Stimulated activated effector memory CD8-positive, alpha-beta T cell treated with anti-CD3 and anti-CD28 coated beads, Interleukin-12 subunit alpha, Interleukin-12 subunit beta, amount 100 ng/mL, for 72 hours (primary cell): ENCODE results near the gene VWA3B.
"Not testable (repeated sequence)": the region's sequence is repeated elsewhere in the genome, so short reads cannot be mapped to it uniquely, and the experiment has no call there.

Source experiments
- ATAC-seq: fragments of 150-1000 bp; cut with Tn5 transposase; 2 replicates; pipeline ENCODE4 v1.10.0; 2021
- DNase-seq, 2 donors: peaks; one replicate each; pipeline ENCODE4 v3.0.0; 2021 to 2022; ENCODE audit warnings: low spot score in 2 of 2
- H3K27ac Mint-ChIP-seq: one replicate; pipeline ENCODE4 v1.8.0; 2022; ENCODE audit warnings: mild to moderate bottlenecking, mixed read lengths
- H3K36me3 Mint-ChIP-seq: one replicate; pipeline ENCODE4 v1.8.0; 2022; ENCODE audit warnings: mild to moderate bottlenecking, mixed read lengths
- H3K4me1 Mint-ChIP-seq: one replicate; pipeline ENCODE4 v1.8.0; 2022; ENCODE audit warnings: mixed read lengths
- H3K4me3 Mint-ChIP-seq: one replicate; pipeline ENCODE4 v1.8.0; 2022; ENCODE audit warnings: mild to moderate bottlenecking, mixed read lengths
- H3K9me3 Mint-ChIP-seq: one replicate; pipeline ENCODE4 v1.8.0; 2022; ENCODE audit warnings: mixed read lengths

The VWA3B gene

DNA sequence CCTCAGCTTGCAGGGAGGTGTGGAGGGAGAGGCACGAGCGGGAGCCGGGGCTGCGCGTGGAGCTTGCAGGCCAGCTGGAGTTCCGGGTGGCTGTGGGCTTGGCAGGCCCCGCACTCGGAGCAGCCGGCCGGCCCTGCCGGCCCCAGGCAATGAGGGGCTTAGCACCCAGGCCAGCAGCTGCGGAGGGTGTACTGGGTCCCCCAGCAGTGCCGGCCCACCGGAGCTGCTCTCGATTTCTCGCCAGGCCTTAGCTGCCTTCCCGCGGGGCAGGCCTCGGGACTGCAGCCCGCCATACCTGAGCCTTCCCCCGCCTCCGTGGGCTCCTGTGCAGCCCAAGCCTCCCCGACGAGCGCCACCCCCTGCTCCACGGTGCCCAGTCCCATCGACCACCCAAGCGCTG lies 52.0 kb downstream of the VWA3B start:
- not testable (repeated sequence) for H3K27ac Mint-ChIP-seq, DNase-seq, H3K4me3 Mint-ChIP-seq, H3K36me3 Mint-ChIP-seq, ATAC-seq, H3K9me3 Mint-ChIP-seq
- H3K4me1 Mint-ChIP-seq = peaks cover 22% of the 10 kb centered on the region

DNA sequence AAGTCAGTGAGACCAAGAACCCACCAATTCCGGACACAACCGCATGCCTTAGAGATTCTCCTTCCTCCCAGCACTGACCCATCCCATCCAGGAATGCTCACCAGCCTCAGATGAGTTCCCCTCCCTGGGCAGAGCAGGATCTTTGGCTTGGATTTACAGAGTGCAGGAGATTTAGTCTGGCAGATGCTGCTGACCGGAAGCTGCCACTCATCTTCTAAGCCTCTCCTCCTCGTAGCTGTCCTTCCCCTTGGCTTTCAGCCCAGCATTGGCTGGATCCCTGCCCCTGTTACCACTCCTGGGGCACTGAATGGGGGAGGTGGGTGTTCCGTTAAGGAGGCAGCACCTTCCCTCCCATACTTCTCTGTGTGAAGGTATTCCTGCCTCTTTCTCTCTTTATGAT lies 53.2 kb downstream of the VWA3B start:
- H3K27ac Mint-ChIP-seq = no peak overlapping the region

DNA sequence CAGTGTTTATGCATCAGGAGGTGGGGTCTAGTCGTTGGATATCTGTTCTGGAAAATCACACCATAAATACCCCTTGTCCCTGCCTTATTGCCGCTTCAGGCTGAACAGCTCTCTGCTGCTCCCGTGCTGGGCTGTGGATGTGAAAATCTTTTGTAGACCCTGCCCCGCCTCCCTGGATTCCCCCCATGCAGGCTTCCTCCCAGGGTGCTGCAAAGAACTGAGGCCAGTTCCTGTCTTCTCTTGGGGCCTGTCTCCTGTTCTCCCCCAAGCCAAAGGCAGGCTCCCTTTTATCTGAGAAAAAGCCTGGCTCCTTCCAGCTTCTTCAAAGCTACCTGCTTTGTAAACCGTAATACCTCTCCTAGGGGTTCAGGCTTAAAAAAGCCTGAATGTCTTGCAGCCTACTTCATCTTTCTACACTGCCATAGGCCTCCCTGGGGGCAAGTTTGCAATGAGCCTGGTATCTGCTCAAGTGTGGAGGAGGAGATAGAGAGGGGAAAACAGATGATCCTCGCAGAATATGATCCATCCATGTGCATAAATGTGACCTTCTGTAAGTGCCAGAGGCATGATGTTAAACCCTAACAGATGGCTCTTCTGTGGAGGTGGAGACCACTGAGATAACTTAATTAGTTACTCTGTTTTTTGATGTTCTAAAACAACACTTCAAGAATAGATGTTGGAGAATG lies 55.3 kb downstream of the VWA3B start:
- Mint-ChIP-seq H3K9me3 (no peaks in the 10 kb centered on the region), H3K36me3 (no peaks in the 10 kb centered on the region), H3K4me3 (no peak overlapping the region), H3K27ac (no peak overlapping the region), H3K4me1 (peaks cover 6% of the 10 kb centered on the region)
- DNase-seq (no peak), ATAC-seq (no peak)

More for the DNA sequence above, 53.2 kb downstream of the VWA3B start:
- DNase-seq (no peak), ATAC-seq (no peak)
- no peaks in the 10 kb centered on the region for H3K9me3 Mint-ChIP-seq
- no peaks in the 10 kb centered on the region for H3K36me3 Mint-ChIP-seq
- H3K4me1 Mint-ChIP-seq = peaks cover 12% of the 10 kb centered on the region
- no peak overlapping the region for H3K4me3 Mint-ChIP-seq

DNA sequence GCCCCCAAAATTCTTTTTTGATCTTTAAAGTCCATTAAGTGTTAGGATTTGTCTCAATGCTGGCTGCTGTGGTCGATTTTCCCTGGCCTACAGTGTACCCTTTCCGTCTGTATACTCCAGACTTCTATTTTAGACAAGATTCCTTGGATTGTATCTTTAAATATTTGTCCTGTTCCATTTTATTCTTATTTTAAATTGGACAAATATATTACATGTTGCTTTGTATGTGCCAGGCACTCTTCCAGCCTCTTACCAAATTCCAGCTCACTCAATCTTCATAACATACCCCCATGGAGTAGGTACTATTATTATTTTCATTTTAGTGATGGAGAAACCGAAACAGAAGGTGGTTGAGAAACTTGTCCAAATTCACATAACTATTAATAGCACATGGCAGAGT lies 58.1 kb downstream of the VWA3B start:
- DNase-seq (no peak), ATAC-seq (no peak)
- Mint-ChIP-seq H3K9me3 (peaks cover 3% of the 10 kb centered on the region), H3K36me3 (no peaks in the 10 kb centered on the region), H3K27ac (no peak overlapping the region), H3K4me3 (no peak overlapping the region), H3K4me1 (peaks cover 11% of the 10 kb centered on the region)

DNA sequence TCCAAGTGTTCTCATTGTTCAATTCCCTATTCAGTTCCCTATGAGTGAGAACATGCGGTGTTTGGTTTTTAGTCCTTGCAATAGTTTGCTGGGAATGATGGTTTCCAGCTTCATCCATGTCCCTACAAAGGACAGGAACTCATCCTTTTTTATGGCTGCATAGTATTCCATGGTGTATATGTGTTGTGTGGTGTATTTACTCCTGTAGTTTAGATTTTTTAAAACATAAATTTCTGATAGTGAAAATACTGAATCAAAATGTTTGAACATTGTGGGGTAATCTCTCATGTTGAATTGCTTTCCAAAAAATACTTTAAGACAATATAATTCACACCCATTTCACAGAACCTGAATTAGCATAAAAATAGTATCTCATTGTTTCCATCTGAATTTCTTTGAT lies 60.9 kb downstream of the VWA3B start:
- H3K9me3 Mint-ChIP-seq, H3K27ac Mint-ChIP-seq, DNase-seq, H3K36me3 Mint-ChIP-seq, ATAC-seq, H3K4me3 Mint-ChIP-seq: not testable (repeated sequence)
- peaks cover 15% of the 10 kb centered on the region for H3K4me1 Mint-ChIP-seq

DNA sequence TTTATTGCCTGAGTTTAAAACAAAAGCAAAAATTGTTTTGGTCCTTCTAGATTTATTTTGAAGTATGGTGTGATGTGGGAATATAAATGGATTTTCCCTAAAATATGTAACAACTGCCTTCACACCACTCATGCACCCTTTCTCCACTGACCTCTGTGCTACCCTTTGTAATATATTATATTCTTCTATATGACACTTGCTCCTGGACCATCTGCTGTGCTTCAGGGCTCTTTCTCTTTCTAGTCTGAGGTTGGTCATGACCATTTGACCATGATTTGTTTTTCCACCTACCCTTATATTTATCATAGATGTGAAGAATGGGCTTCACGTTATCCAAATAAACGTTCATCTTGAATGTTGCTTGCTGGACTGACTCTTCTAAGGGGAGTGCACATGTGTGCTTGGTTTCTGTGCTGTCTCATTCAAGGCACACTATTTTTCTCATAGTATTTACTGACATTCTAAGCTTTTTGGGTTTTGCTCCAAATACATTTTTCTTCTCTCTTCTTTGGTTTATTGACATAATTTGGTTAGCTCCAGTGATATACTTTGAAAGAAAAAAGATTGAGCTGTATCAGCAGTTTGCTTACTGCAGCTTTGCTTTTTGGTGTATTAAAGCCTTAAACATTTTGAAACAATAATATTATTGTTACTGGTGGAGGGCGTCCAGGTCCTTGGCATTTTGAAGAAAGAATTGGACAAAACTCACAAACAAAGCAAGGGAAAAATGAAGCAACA lies 61.8 kb downstream of the VWA3B start:
- Mint-ChIP-seq H3K27ac (no peak overlapping the region), H3K36me3 (no peaks in the 10 kb centered on the region), H3K4me3 (no peak overlapping the region), H3K9me3 (peaks cover 3% of the 10 kb centered on the region), H3K4me1 (peaks cover 15% of the 10 kb centered on the region)
- no peak for ATAC-seq
- DNase-seq = no peak

DNA sequence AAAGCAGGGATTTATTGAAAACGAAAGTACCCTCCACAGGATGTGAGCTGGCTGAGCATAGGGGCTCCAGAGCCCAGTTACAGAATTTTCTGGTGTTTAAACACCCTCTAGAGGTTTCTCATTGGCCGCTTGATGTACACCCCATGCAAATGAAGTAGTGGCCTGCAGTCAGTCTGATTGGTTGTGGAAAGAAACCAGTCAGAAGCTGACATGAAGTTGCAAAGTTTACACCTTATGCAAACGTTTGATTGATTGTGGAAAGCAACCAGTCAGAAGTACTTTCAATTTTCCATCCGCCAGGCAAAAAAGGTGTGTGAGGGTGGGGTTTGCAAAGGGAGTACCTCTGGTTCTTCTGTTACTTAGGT lies 62.3 kb downstream of the VWA3B start:
- H3K4me3 Mint-ChIP-seq = no peak overlapping the region
- no peaks in the 10 kb centered on the region for H3K36me3 Mint-ChIP-seq
- H3K27ac Mint-ChIP-seq = no peak overlapping the region
- H3K4me1 Mint-ChIP-seq = peaks cover 15% of the 10 kb centered on the region
- H3K9me3 Mint-ChIP-seq = peaks cover 3% of the 10 kb centered on the region
- DNase-seq = no peak
- ATAC-seq = peak; percentile 79

DNA sequence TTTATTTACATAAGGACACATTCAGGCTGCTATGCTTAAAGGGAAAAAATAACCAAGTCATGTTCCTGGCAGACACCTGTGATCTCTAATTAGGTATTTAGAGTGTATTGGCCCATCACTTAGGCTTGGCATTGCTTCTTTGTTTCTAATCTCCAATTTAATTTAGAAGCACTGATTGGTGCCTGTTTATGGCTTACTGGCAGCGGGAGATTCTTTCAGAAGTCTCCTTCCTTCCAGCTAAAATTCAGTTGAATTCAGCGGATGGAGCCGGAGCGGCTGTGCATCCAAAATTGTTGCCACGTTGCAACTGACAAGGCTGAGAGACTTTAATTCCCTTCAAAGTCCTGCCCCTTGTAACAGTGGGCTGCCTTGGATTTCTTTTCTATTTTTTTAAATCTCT lies 66.5 kb downstream of the VWA3B start:
- H3K4me3 Mint-ChIP-seq = no peak overlapping the region
- peaks cover 15% of the 10 kb centered on the region for H3K4me1 Mint-ChIP-seq
- H3K27ac Mint-ChIP-seq = no peak overlapping the region
- DNase-seq = no peak
- H3K36me3 Mint-ChIP-seq = no peaks in the 10 kb centered on the region
- peaks cover 3% of the 10 kb centered on the region for H3K9me3 Mint-ChIP-seq
- ATAC-seq = no peak

DNA sequence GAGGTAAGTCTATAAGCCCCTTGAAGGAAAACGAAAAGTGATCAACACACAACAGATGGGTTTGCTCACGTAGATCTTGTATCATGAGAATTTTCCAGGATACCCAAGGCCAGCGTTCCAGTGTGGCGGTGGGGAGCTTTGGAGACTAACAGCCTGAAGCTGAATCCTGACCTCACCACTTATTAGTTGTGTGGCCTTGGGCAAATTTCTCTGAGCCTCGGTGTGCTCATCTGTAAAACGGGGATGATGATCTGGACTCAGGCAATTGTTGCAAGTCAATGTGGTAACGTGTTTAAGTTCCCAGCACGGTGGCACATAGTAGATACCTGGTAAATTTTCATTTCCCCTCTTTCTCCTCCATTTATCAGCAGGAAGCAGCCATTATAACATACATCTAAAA lies 68.3 kb downstream of the VWA3B start:
- no peak for DNase-seq
- H3K4me1 Mint-ChIP-seq = peaks cover 8% of the 10 kb centered on the region
- H3K4me3 Mint-ChIP-seq = no peak overlapping the region
- ATAC-seq = no peak
- H3K9me3 Mint-ChIP-seq = no peaks in the 10 kb centered on the region
- H3K27ac Mint-ChIP-seq = no peak overlapping the region
- no peaks in the 10 kb centered on the region for H3K36me3 Mint-ChIP-seq

DNA sequence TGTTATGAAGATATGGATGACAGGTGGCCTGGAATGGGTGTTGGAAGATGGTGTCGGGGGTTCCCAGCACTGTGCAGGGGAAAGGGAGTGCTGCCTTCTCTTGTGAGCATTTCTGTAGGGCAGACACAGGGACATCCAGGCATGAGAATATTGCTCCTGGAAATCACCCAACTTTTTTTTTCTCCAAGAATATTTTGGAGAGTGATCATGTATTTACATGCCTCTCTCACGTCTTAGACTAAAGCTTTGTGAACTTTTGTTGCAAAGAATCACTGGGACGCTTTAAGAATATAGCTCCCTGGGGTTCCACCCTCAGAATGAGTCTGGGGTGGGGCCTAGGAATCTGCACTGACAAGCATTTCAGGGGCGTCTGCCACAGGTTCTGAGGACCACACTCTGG lies 68.7 kb downstream of the VWA3B start:
- peaks cover 4% of the 10 kb centered on the region for H3K4me1 Mint-ChIP-seq
- H3K4me3 Mint-ChIP-seq = no peak overlapping the region
- no peaks in the 10 kb centered on the region for H3K9me3 Mint-ChIP-seq
- no peak for ATAC-seq
- DNase-seq = no peak
- H3K36me3 Mint-ChIP-seq = no peaks in the 10 kb centered on the region
- no peak overlapping the region for H3K27ac Mint-ChIP-seq

DNA sequence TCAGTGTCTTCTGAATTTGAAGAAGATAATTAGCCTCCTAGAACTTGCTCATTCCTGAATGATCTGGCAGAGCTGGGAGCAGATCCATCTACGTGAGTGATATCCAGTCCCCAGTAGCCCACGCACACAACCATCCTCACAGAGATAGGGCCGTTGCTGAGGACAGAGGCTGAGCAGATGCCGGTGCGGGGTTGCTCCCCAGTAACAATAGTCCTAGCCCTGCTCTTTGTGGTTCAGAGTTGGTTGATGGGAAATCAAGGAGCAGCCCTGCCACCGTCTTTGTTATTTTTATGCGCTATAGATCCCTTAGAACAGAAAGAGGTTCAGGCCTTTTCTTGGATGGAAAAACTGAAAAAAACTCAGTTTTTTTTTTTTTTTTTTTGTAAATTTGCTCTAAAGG lies 69.3 kb downstream of the VWA3B start:
- no peaks in the 10 kb centered on the region for H3K4me1 Mint-ChIP-seq
- ATAC-seq = no peak
- DNase-seq = no peak
- no peak overlapping the region for H3K4me3 Mint-ChIP-seq
- H3K9me3 Mint-ChIP-seq = no peaks in the 10 kb centered on the region
- no peak overlapping the region for H3K27ac Mint-ChIP-seq
- no peaks in the 10 kb centered on the region for H3K36me3 Mint-ChIP-seq

DNA sequence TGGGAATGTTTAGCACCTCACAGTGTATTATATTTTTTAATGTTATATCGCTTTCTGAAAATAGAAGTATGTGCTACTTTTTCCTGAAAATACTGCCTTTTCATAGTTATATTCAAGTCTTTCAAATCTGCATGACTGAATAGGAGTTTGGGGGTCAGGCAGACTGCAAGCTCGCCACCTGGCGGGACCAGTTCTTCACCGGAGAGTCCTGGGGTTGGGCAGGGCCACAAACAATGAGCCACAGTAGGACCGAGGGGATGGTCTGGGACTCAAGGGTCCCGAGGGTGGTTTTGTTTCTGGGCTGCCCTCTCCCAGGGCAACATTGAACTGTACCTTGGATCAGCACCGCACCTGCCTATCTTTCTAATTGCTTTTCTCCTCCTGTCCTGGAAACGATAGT lies 70.6 kb downstream of the VWA3B start:
- H3K27ac Mint-ChIP-seq = no peak overlapping the region
- H3K9me3 Mint-ChIP-seq = no peaks in the 10 kb centered on the region
- ATAC-seq (no peak), DNase-seq (no peak)
- H3K36me3 Mint-ChIP-seq = no peaks in the 10 kb centered on the region
- H3K4me1 Mint-ChIP-seq = no peaks in the 10 kb centered on the region
- no peak overlapping the region for H3K4me3 Mint-ChIP-seq

DNA sequence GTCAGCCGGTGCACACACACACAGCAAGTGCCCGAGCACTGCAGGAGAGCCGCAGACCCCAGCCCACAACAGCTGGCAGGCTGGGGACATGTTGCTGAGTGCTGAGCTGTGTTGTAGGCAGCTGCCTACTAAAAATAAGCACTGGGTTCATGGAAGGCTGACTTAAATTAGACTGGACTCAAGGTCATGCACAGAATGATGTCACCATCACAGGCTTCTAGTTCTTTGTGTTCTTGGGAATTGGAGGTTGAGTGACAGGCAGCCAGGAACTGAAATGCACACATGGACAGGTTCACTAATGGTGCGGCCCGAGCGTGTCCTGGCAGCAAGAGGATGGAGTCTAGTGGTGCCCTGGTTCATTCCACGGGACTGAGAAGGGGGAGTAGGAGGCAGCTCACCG lies 71.3 kb downstream of the VWA3B start:
- H3K9me3 Mint-ChIP-seq = no peaks in the 10 kb centered on the region

DNA sequence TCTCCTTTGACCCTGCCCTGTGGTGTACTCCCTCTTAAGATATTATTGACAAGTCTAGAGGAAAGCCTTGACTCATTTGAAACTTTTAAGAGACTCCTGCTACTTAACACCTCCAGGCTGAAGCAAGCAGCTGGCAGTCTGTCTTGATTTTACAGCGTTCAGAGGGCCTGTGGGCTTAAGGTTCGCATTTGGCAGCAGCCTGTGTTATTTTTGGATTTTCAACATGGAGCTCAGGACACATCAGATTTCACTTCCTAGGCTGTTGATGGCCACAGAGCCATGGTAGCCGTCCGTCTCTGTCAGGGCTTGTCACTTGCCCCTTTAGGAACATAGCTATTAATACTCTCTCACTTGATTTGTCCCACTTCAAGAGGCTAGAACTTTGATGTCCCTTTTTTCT lies 73.6 kb downstream of the VWA3B start:
- Mint-ChIP-seq H3K27ac (no peak overlapping the region), H3K9me3 (no peaks in the 10 kb centered on the region), H3K36me3 (no peaks in the 10 kb centered on the region), H3K4me3 (no peak overlapping the region), H3K4me1 (no peaks in the 10 kb centered on the region)
- no peak for DNase-seq
- ATAC-seq = no peak

More for the DNA sequence above, 71.3 kb downstream of the VWA3B start:
- Mint-ChIP-seq H3K4me3 (no peak overlapping the region), H3K36me3 (no peaks in the 10 kb centered on the region), H3K27ac (no peak overlapping the region), H3K4me1 (no peaks in the 10 kb centered on the region)
- ATAC-seq = no peak
- DNase-seq = no peak

DNA sequence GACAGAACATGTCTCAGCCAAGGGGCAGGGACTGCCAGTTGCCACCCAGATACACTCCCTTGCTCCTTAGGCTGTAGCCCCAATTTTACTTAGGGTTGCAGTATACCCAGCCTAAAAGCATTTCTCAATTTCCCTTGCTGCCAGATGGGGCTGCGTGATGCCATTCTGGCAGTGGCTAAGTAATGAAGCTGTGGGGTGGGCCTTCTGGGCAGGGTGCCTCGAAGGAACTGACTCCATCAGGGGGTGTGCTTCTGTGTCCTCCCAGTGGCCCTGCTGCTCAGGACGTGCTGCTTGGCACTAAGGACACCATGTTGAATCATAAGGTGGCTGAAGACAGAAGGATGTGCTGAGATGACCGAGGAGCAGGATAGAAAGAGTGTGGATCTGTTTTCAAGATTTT lies 74.2 kb downstream of the VWA3B start:
- Mint-ChIP-seq H3K4me1 (no peaks in the 10 kb centered on the region), H3K27ac (no peak overlapping the region), H3K36me3 (no peaks in the 10 kb centered on the region), H3K4me3 (no peak overlapping the region), H3K9me3 (no peaks in the 10 kb centered on the region)
- no peak for DNase-seq
- ATAC-seq = no peak

DNA sequence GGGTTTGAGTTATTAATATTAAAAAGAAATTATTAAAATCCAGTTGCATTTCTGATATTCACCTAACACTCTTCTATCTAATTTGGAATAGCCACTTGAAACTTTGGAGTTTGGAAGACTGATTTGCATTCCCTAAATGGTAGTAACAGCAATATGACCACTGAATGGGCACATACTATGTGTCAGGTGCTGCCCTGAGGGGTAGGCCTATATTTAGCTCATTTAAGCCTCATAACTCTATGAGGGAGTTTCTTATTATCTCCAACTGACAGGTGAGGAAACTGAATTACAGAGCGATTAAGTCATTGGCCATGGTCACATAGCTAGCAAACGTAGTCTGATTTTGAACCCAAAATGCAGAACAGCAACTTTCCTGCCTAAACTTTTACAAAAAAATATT lies 77.3 kb downstream of the VWA3B start:
- Mint-ChIP-seq H3K4me1 (no peaks in the 10 kb centered on the region), H3K4me3 (no peak overlapping the region), H3K36me3 (no peaks in the 10 kb centered on the region), H3K9me3 (no peaks in the 10 kb centered on the region), H3K27ac (no peak overlapping the region)
- ATAC-seq (no peak), DNase-seq (no peak)
